GM19238 (cell line): ENCODE results near the gene SNAI3.
A peak's percentile ranks its signal among the peaks of the same experiment; 100 is the strongest.

Experiments
- DNase-seq: peaks from one replicate; pipeline ENCODE4 v3.0.0; 2011; ENCODE audit warnings: low spot score; ENCODE audit not compliant: insufficient read length

Gene SNAI3

DNA sequence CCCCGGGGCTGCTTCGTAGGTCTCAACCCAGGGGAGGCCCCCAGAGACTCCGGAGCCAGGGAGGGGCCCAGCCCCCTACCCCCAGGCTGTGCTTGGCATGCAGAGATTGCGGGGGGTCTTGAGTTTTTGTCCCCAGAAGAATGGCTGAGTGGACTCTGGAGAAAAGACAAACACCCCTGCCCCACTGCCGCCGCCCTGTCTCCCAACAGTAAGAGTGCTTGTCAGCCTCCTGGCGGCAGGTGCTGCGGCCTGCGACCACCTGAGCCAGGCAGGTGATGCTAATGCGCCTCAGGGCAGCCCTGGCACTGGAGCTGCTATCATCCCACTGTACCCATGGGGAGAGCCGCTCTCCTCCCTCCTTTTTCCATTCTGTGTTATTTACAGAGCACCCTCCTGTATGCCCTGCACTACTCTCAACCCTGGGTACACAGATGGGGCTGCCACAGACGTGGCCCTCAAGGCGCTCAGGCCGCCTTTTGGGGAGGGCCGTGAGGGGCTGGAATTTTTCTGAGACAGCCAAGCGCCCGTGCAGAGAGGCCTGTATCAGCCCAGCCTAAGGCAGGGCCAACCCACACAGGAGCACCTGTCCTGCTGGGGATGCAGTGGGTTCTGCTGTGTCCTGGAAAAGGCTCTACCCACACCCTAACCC lies 50.5 kb downstream of the SNAI3 start:
- DNase-seq = no peak

DNA sequence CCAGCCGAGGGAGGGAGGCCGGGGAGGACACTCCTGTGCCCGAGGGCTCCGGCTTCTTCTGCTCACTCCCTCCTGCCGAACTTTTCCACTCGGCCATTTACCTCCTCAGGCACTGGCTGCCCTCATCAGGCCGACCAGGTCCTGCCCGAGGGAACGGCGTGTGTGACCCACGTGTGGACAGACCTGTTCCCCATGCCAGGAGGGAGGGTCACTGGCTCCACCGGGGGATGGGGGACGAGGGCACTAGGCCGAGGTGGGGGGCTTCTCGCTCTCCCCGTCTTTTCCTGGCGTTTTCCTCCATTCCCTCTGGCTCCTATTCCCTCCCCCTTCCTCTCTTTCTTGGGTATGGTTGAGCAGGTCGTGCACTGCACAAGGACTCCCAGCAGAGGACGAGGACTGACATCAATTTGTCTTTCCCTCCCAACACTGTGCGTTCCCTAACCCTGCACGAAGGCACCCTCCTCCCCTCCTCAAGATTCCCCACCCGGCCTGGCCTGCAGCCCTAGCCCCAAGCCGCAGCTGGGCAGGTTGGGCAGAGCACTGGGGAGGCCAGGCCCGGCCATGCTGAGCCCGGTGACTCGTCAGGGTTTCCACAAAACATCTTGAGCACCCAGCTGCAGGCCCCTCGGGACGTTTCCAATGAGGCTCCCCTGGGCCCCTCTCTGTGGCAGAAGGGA lies 51.2 kb downstream of the SNAI3 start:
- DNase-seq = no peak

GRCh38 chr16:88634141-88634993 lies 51.9 kb downstream of the SNAI3 start:
- DNase-seq = peak; percentile 77

GRCh38 chr16:88633684-88634140 lies 52.6 kb downstream of the SNAI3 start:
- peak; percentile 58 for DNase-seq

DNA sequence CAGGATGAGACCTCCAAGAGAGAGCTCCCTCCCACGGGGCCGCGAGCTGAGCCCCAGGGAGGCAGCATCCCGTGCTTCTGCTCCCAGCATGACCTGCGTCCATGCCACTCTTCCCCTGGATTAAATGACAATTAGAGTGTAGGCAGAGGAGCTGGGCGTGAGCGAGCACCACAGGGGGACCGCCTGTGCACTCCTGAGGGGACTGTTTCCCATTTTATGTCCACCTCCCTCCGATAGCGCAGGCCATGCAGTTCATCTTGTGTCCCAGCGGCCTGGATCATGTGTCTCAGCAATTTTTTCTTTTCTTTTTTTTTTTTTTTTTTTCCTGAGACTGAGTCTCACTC lies 53.7 kb downstream of the SNAI3 start:
- no peak for DNase-seq

DNA sequence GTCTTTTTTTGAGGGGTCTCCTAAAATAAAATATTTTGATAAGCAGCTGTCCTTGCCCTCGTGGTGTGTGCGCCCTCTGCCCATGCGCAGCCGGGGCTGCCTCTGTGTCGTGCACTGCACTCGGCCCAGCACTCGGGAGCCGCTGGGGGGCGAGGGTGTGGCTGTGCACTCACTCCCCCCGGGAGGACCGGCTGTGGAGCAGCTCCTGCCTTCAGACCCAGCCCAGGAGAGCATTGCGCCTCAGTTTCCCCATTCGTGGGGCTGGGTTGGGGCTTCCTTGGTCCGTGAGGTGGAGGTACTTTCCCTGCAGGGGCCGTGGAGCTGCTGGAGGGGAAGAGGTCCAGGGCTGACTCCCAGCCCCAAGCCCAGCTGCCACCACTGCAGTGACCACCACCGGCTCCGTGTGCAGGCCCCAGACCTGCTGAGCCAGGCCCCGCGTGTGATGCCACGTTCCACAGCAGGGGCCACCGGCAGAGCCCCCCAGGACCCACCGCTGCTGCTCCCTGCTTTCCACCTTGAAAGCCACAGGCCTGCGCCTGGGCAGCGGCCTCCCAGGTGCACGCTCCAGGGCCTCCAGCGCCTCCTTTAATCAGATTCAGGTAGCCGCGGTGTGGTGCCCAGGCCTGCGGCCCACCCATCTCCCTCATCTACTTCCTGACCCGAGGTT lies 54.3 kb downstream of the SNAI3 start:
- no peak for DNase-seq

- DNase-seq = no peak
Observed at GRCh38 chr16:88631384-88631783, 54.9 kb downstream of the SNAI3 start.

- no peak for DNase-seq
Observed at GRCh38 chr16:88630941-88631340, 55.4 kb downstream of the SNAI3 start.

DNA sequence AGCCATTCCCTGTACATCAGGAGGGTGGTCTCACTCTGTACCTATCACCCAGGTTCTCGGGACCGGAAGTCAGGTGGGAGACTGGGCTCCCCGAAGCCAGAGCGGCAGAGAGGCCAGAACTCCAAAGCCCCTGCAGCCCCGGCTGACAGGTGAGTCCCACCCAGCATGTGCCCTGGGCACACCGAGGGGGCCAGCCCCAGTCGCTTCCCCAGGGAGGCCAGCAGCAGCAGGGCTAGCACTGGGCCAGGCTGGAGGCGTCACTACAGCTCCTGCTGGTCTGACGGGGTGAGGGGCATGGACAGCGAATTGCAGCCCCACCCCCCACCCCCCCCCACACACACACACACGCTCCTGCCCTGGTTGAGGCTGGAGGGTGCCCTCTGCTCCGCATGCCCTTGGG lies 55.9 kb downstream of the SNAI3 start:
- no peak for DNase-seq

DNA sequence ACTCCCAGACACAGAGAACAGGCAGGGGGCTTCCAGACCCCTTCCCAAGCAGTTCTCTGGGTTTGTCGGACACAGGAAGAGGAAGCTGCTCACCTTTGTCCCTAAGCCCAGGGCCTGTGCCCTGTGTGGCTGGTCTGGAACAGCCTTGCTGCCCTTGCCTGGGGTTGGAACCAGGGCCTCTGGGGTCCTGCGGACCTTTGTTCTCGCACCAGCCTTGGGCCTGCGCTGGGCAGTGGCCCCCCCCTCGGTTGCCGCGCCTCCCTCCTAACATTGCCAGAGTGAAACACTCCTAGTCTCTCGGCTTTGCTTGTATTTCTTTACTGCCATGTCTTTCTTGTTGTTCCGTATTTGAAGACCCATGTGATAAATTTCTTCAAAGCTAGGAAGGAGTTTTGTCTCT lies 56.5 kb downstream of the SNAI3 start:
- DNase-seq = no peak

- no peak for DNase-seq
Observed at GRCh38 chr16:88628512-88628974, 57.8 kb downstream of the SNAI3 start.
